HG03565 (cell line): ENCODE data around the gene BPIFB1.

ENCODE experiments used
- ATAC-seq: cut with Tn5 transposase; IDR thresholded peaks from one replicate; pipeline ENCODE4 v1.9.1; 2021; ENCODE audit warnings: mild to moderate bottlenecking, moderate library complexity; ENCODE audit not compliant: unreplicated experiment

BPIFB1 gene

GRCh38 chr20:33291830-33292355, 8.9 kb downstream of the BPIFB1 start:
- no peak for ATAC-seq

GRCh38 chr20:33296206-33296605, 13.2 kb downstream of the BPIFB1 start:
- ATAC-seq: no peak

GRCh38 chr20:33298391-33298790, 15.4 kb downstream of the BPIFB1 start:
- no peak for ATAC-seq

- no peak for ATAC-seq
Measured at GRCh38 chr20:33299111-33299603, 16.1 kb downstream of the BPIFB1 start.

- ATAC-seq: no peak
Measured at GRCh38 chr20:33301192-33301930, 18.3 kb downstream of the BPIFB1 start.

GRCh38 chr20:33303595-33303994, 20.6 kb downstream of the BPIFB1 start:
- ATAC-seq: no peak

- ATAC-seq: no peak
Measured at GRCh38 chr20:33304046-33304445, 21.0 kb downstream of the BPIFB1 start.

GRCh38 chr20:33305589-33306057, 22.6 kb downstream of the BPIFB1 start:
- ATAC-seq: no peak

- ATAC-seq: no peak
Measured at GRCh38 chr20:33306228-33306627, 23.2 kb downstream of the BPIFB1 start.

- ATAC-seq: no peak
Measured at GRCh38 chr20:33306807-33307206, 23.8 kb downstream of the BPIFB1 start.

GRCh38 chr20:33308668-33309067, 25.7 kb downstream of the BPIFB1 start:
- no peak for ATAC-seq

- ATAC-seq: no peak
Measured at GRCh38 chr20:33309631-33310030, 26.6 kb downstream of the BPIFB1 start.

GRCh38 chr20:33310327-33310899, 27.4 kb downstream of the BPIFB1 start:
- no peak for ATAC-seq

GRCh38 chr20:33311011-33311410, 28.0 kb downstream of the BPIFB1 start:
- no peak for ATAC-seq

GRCh38 chr20:33311996-33312395, 29.0 kb downstream of the BPIFB1 start:
- no peak for ATAC-seq

GRCh38 chr20:33312583-33312982, 29.6 kb downstream of the BPIFB1 start:
- ATAC-seq: no peak

- no peak for ATAC-seq
Measured at GRCh38 chr20:33313686-33314314, 30.8 kb downstream of the BPIFB1 start.

GRCh38 chr20:33316343-33316742, 33.3 kb downstream of the BPIFB1 start:
- no peak for ATAC-seq

GRCh38 chr20:33316958-33317357, 33.9 kb downstream of the BPIFB1 start:
- no peak for ATAC-seq

- no peak for ATAC-seq
Measured at GRCh38 chr20:33317424-33318095, 34.5 kb downstream of the BPIFB1 start.

GRCh38 chr20:33318096-33318429, 35.0 kb downstream of the BPIFB1 start:
- no peak for ATAC-seq
